MV-4-11 (cell line): ENCODE measurements around the gene GPR78.
"Not testable (repeated sequence)": the region's sequence is repeated elsewhere in the genome, so short reads cannot be mapped to it uniquely, and the experiment has no call there.

Experiments
- DNase-seq: peaks from one replicate; lab custom pipeline; 2025; lab: John Stamatoyannopoulos, UW

The GPR78 gene

GRCh38 chr4:8616831-8617230 lies 36.6 kb downstream of the GPR78 start:
- no peak for DNase-seq

- no peak for DNase-seq
These were observed 37.4 kb downstream of the GPR78 start for GRCh38 chr4:8617486-8618040.

GRCh38 chr4:8618421-8618820 lies 38.2 kb downstream of the GPR78 start:
- DNase-seq: no peak

- DNase-seq: no peak
These were observed 38.9 kb downstream of the GPR78 start for GRCh38 chr4:8618961-8619720.

- not testable (repeated sequence) for DNase-seq
These were observed 40.9 kb downstream of the GPR78 start for GRCh38 chr4:8621135-8621534.

- not testable (repeated sequence) for DNase-seq
These were observed 44.5 kb downstream of the GPR78 start for GRCh38 chr4:8624601-8625272.

- not testable (repeated sequence) for DNase-seq
These were observed 50.2 kb downstream of the GPR78 start for GRCh38 chr4:8630240-8630905.

- not testable (repeated sequence) for DNase-seq
These were observed 51.7 kb downstream of the GPR78 start for GRCh38 chr4:8631896-8632295.

- not testable (repeated sequence) for DNase-seq
These were observed 54.6 kb downstream of the GPR78 start for GRCh38 chr4:8634773-8635172.

GRCh38 chr4:8635897-8636554 lies 55.8 kb downstream of the GPR78 start:
- DNase-seq: not testable (repeated sequence)
